ENCODE measurements around the gene ANP32A. TPM values are rescaled to one million over a fixed set of nuclear protein-coding genes. Genes with fewer than 3 reads are reported as not detected.
"Not testable (repeated sequence)": the region's sequence is repeated elsewhere in the genome, so short reads cannot be mapped to it uniquely, and the experiment has no call there.

Gene ANP32A
- total RNA-seq, result 55.2 TPM

DNA sequence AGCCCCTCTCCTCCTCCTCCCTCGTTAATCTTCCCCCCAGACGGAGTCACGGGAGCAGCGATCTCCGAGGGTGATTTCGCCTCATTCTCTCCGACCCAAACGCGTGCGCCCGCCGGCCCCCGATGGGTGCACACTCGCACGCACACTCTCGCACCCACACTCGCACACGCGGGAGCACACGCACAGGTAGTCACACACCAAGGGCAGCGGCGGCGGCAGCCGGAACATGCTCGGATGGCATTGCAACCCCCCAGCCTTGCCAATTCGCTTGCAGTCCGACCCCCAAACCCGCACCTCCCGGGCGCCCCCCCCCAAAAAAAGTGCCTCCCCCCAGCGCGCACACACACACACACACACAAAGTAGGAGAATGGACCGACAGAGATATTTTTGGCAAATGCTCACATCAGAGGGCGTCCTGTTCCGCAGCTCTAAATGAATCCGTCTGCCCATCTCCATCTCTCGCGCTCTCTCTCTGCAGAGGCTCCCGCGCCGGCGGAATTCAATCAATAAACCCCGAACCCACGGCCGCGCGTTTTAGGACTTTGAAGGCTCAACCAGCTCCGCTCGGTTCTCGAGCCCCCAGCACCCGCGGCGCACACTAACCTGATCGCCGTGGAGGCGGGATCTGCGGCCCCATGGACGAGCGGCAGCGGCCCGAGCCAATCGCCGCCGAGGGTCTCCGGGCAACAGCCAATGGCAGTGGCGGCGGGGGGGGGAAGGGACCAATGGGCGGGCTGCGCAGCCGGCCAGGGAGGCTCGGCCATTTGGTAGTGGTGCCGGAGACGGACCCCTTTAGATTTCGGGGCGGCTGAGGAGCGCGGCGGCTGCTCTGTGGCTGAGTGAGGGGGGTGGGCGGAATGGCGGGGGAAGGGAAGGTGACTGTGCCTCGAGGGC, at the start of gene ANP32A:
ANP32A (minus strand) TSS at position 601 of the 895 bp plus-strand sequence; CDS start at position 457, 144 bp downstream.
- intact Hi-C loops (cut with DNase I), result loop anchor here (10.0 kb wide), 1 partner anchor 54 kb away; no protein-coding TSS in a partner anchor
- H3K4me3 ChIP-seq, result peak within 1 kb of the TSS; percentile 66 to 99
- no peaks in the 10 kb centered on the region for H3K27me3 ChIP-seq

DNA sequence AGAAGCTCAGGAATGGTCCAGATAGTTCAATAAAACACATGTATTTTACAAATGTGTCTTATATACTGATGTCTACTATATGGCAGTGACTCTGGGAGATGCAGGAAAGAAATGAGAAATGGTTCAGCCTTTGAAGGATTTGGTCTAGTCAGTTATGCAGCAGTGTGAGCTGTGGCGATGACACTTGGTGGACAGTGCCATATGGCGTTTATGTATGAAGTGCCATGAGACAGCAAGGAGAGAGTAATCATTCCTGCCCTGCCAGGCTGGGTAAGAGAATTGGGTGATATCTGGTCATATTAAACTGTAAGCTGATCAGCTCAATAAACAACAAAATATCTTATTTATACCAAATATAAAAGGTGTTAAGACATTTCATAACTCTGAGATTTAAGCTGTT, 47.6 kb upstream of the ANP32A start:
- Histone ChIP-seq H3K4me3 (no peak overlapping the region), H3K27ac (no peak overlapping the region), H3K27me3 (no peaks in the 10 kb centered on the region), H3K36me3 (no peaks in the 10 kb centered on the region), H3K4me1 (no peaks in the 10 kb centered on the region), H3K9me3 (no peaks in the 10 kb centered on the region)
- no peak for DNase-seq (ENCODE audit: extremely low spot score in 2 of 2)
- intact Hi-C loops (cut with DNase I), result no loop called here
- TF ChIP-seq POLR2AphosphoS5 (IDR thresholded peaks at IDR 0.05; ENCODE audit: insufficient read depth in 1 of 2, low read depth in 1 of 2) (no peak), POLR2A (IDR thresholded peaks at IDR 0.05) (no peak)
- TF ChIP-seq, protein P1, sequence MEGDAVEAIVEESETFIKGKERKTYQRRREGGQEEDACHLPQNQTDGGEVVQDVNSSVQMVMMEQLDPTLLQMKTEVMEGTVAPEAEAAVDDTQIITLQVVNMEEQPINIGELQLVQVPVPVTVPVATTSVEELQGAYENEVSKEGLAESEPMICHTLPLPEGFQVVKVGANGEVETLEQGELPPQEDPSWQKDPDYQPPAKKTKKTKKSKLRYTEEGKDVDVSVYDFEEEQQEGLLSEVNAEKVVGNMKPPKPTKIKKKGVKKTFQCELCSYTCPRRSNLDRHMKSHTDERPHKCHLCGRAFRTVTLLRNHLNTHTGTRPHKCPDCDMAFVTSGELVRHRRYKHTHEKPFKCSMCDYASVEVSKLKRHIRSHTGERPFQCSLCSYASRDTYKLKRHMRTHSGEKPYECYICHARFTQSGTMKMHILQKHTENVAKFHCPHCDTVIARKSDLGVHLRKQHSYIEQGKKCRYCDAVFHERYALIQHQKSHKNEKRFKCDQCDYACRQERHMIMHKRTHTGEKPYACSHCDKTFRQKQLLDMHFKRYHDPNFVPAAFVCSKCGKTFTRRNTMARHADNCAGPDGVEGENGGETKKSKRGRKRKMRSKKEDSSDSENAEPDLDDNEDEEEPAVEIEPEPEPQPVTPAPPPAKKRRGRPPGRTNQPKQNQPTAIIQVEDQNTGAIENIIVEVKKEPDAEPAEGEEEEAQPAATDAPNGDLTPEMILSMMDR (IDR thresholded peaks at IDR 0.05), result no peak

More for the DNA sequence above, at the start of gene ANP32A:
- Histone ChIP-seq H3K27ac (peak within 1 kb of the TSS; percentile 98), H3K9me3 (no peaks in the 10 kb centered on the region), H3K4me1 (peaks cover 27% of the 10 kb centered on the region), H3K36me3 (no peaks in the 10 kb centered on the region)
- DNase-seq (ENCODE audit: extremely low spot score in 2 of 2), result peak in 1 of 2 donors; percentile 97
- TF ChIP-seq POLR2AphosphoS5 (IDR thresholded peaks at IDR 0.05; ENCODE audit: insufficient read depth in 1 of 2, low read depth in 1 of 2) (peak; percentile 44 to 95), POLR2A (IDR thresholded peaks at IDR 0.05) (peak in 1 of 2 donors; percentile 81)
- TF ChIP-seq, protein P1 (IDR thresholded peaks at IDR 0.05), result no peak

DNA sequence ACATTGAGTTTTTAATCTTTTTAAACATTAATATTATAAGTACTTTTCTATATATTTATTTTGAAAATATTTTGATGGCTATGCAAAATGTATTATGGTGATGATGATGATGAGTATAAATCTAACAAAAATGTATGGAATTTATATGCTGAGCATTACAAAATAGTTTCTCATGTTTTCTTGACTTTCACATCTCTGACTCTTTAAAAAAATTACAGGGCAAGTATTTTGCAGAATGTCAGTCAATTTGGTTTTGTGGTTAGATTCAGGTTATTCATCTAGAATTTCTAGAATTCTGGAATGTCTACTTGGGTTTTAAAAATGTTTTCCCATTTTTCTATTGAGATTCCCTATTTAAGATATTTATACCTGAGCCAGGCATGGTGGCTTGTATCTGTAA, 41.7 kb upstream of the ANP32A start:
- no peak overlapping the region for H3K27ac ChIP-seq

DNA sequence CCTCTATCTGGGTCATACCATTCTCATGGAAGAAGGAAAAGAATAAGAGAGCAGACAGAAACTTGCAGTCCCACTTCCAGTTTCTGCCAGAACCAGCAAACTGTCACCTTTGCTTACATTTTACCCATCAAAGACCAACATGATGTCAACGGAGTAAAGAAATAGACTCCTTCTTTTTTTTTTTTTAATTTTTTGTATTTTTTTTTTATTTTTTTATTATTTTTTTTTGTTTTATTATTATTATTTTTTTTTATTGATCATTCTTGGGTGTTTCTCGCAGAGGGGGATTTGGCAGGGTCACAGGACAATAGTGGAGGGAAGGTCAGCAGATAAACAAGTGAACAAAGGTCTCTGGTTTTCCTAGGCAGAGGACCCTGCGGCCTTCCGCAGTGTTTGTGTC, 38.0 kb upstream of the ANP32A start:
- DNase-seq (ENCODE audit: extremely low spot score in 2 of 2); H3K4me3 ChIP-seq; H3K9me3 ChIP-seq; H3K4me1 ChIP-seq; H3K27ac ChIP-seq; intact Hi-C loops (cut with DNase I); H3K27me3 ChIP-seq; H3K36me3 ChIP-seq: not testable (repeated sequence)

More for the DNA sequence above, 41.7 kb upstream of the ANP32A start:
- no peak for DNase-seq (ENCODE audit: extremely low spot score in 2 of 2)
- no peak overlapping the region for H3K4me3 ChIP-seq
- intact Hi-C loops (cut with DNase I), result no loop called here
- no peaks in the 10 kb centered on the region for H3K4me1 ChIP-seq
- peaks cover 6% of the 10 kb centered on the region for H3K9me3 ChIP-seq
- no peaks in the 10 kb centered on the region for H3K36me3 ChIP-seq
- TF ChIP-seq, protein P1 (IDR thresholded peaks at IDR 0.05), result no peak
- TF ChIP-seq POLR2AphosphoS5 (IDR thresholded peaks at IDR 0.05; ENCODE audit: insufficient read depth in 1 of 2, low read depth in 1 of 2) (no peak), POLR2A (IDR thresholded peaks at IDR 0.05) (no peak)
- H3K27me3 ChIP-seq, result no peaks in the 10 kb centered on the region

DNA sequence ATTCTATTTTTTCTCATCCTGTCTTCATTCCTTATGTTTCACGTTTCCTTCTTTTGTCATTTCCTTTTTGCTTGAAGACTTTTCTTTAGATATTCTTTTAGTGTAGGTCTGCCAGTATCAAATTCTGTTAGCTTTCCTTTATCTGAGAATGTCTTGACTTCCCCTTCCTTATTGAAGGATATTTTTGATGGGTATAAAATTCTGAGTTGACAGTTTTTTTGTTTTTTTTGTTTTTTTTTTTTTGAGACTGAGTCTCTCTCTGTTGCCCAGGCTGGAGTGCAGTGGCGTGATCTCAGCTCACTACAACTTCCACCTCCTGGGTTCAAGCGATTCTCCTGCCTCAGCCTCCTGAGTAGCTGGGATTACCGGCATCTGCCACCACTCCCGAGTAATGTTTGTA, 36.7 kb upstream of the ANP32A start:
- H3K4me1 ChIP-seq; H3K9me3 ChIP-seq; H3K4me3 ChIP-seq; H3K36me3 ChIP-seq; DNase-seq (ENCODE audit: extremely low spot score in 2 of 2); H3K27me3 ChIP-seq; intact Hi-C loops (cut with DNase I); H3K27ac ChIP-seq: not testable (repeated sequence)

DNA sequence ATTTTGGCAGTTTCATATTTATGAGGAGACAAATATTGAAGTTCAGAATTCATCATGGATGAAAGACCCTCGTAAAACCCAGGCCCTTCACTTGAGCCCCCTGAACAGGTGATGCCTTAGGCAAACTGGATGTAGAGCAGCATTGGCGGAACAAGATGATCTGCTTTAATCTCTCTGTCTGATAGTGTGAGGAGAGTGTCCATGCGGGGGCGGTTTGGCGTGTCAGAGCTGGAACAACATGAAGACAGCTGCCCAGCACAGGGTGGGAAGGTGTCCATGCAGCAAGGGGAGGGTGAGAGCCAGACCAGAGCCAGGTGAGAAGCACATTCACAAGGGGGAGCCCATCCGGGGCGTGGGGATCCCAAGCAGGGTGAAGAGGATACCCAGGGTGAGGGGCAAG, 31.8 kb upstream of the ANP32A start:
- intact Hi-C loops (cut with DNase I), result no loop called here
- Histone ChIP-seq H3K36me3 (no peaks in the 10 kb centered on the region), H3K27me3 (no peaks in the 10 kb centered on the region), H3K4me1 (no peaks in the 10 kb centered on the region), H3K4me3 (no peak overlapping the region), H3K27ac (no peak overlapping the region), H3K9me3 (no peaks in the 10 kb centered on the region)
- no peak for DNase-seq (ENCODE audit: extremely low spot score in 2 of 2)
- TF ChIP-seq POLR2AphosphoS5 (IDR thresholded peaks at IDR 0.05; ENCODE audit: insufficient read depth in 1 of 2, low read depth in 1 of 2), result no peak
- TF ChIP-seq POLR2A (IDR thresholded peaks at IDR 0.05), result no peak
- TF ChIP-seq, protein P1 (IDR thresholded peaks at IDR 0.05), result no peak

Data from vagina (tissue), 2 donors.